DMS53 treated with DMSO at 0.1 percent for 48 hours (cell line): ENCODE results near the gene SPINK9.
A peak's percentile ranks its signal among the peaks of the same experiment; 100 is the strongest.

ENCODE experiments used
- DNase-seq: peaks from one replicate; lab custom pipeline; 2025; ENCODE audit not compliant: unreplicated experiment; lab: John Stamatoyannopoulos, UW

SPINK9 gene

GRCh38 chr5:148335259-148335658, at the start of gene SPINK9:
Gene SPINK9, plus strand, starts transcription at chr5:148335559. Its CDS starts 55 bp downstream, at chr5:148335614.
- no peak for DNase-seq

- DNase-seq, result peak; percentile 34
Observed at GRCh38 chr5:148290271-148291195, 44.8 kb upstream of the SPINK9 start.

GRCh38 chr5:148297731-148298130, 37.6 kb upstream of the SPINK9 start:
- DNase-seq, result no peak

GRCh38 chr5:148306446-148306845, 28.9 kb upstream of the SPINK9 start:
- DNase-seq, result no peak

- DNase-seq, result no peak
Observed at GRCh38 chr5:148309019-148309418, 26.3 kb upstream of the SPINK9 start.

GRCh38 chr5:148309746-148310145, 25.6 kb upstream of the SPINK9 start:
- DNase-seq, result no peak

- DNase-seq, result no peak
Observed at GRCh38 chr5:148311484-148311883, 23.9 kb upstream of the SPINK9 start.

- DNase-seq, result no peak
Observed at GRCh38 chr5:148312153-148312552, 23.2 kb upstream of the SPINK9 start, which contains the start of gene SPINK7. Gene SPINK7, plus strand, starts transcription at chr5:148312423. Its CDS starts 61 bp downstream, at chr5:148312484.

GRCh38 chr5:148314187-148314586, 21.2 kb upstream of the SPINK9 start:
- DNase-seq, result no peak

GRCh38 chr5:148314731-148315130, 20.6 kb upstream of the SPINK9 start:
- no peak for DNase-seq

GRCh38 chr5:148320011-148320963, 15.1 kb upstream of the SPINK9 start:
- peak; percentile 39 for DNase-seq

- DNase-seq, result no peak
Observed at GRCh38 chr5:148333262-148333849, 2.0 kb upstream of the SPINK9 start.

GRCh38 chr5:148336704-148337435, 1.5 kb downstream of the SPINK9 start:
- no peak for DNase-seq

GRCh38 chr5:148342371-148343045, 7.1 kb downstream of the SPINK9 start:
- DNase-seq, result no peak

GRCh38 chr5:148343046-148343407, 7.7 kb downstream of the SPINK9 start:
- DNase-seq, result no peak

GRCh38 chr5:148343603-148344487, 8.5 kb downstream of the SPINK9 start:
- no peak for DNase-seq

GRCh38 chr5:148347706-148348105, 12.3 kb downstream of the SPINK9 start:
- DNase-seq, result no peak

GRCh38 chr5:148352696-148353095, 17.3 kb downstream of the SPINK9 start:
- DNase-seq, result no peak

- no peak for DNase-seq
Observed at GRCh38 chr5:148353634-148354033, 18.3 kb downstream of the SPINK9 start.
